A673 (cell line): ENCODE results near the gene CLEC2A. TPM values are rescaled to one million over a fixed set of nuclear protein-coding genes. Genes with fewer than 3 reads are reported as not detected.
"Not testable (repeated sequence)": the region's sequence is repeated elsewhere in the genome, so short reads cannot be mapped to it uniquely, and the experiment has no call there.

ENCODE experiments used
- BruUV-seq: library from RNA; stranded (reverse); fragments of 400-500 nt; replicated peaks from 2 replicates; lab custom pipeline; 2021; lab: Mats Ljungman, UMichigan
- CTCF ChIA-PET: fragments of 300-600 bp; sonication (Branson Sonifier 250); formaldehyde crosslinking; loops from one replicate; lab custom pipeline; 2022; ENCODE audit warnings: antibody characterized with exemption; lab: Charles Lee
- POLR2A ChIA-PET: fragments of 300-600 bp; sonication (Branson Sonifier 250); formaldehyde crosslinking; loops from one replicate; lab custom pipeline; 2022; ENCODE audit warnings: antibody characterized with exemption; ENCODE audit not compliant: low non-redundant PET; lab: Charles Lee
- DNase-seq: peaks from one replicate; pipeline ENCODE4 v3.0.0-alpha.2; 2015; ENCODE audit warnings: low spot score
- H3K27ac ChIP-seq: fragments of 200-600 bp; sonication (generic); 2 replicates; pipeline ENCODE4 v1.5.1; 2016; ENCODE audit warnings: mixed run types, low read depth, mild to moderate bottlenecking, mixed read lengths, antibody characterized with exemption, low read length; ENCODE audit not compliant: poor library complexity, severe bottlenecking
- H3K27me3 ChIP-seq: fragments of 200-600 bp; sonication (generic); replicated peaks from 2 replicates; pipeline ENCODE4 v1.6.1; 2017; ENCODE audit warnings: mixed run types, low read depth, mild to moderate bottlenecking, mixed read lengths, antibody characterized with exemption, low read length; ENCODE audit not compliant: insufficient read depth, poor library complexity
- H3K36me3 ChIP-seq: fragments of 200-600 bp; sonication (generic); 2 replicates; pipeline ENCODE4 v1.6.1; 2016; ENCODE audit warnings: mixed run types, mild to moderate bottlenecking, mixed read lengths, antibody characterized with exemption, low read length; ENCODE audit not compliant: insufficient read depth, poor library complexity, severe bottlenecking
- H3K4me1 ChIP-seq: fragments of 200-600 bp; sonication (generic); 2 replicates; pipeline ENCODE4 v1.6.1; 2017; ENCODE audit warnings: mixed run types, mild to moderate bottlenecking, mixed read lengths, antibody characterized with exemption, low read length; ENCODE audit not compliant: insufficient read depth, poor library complexity, severe bottlenecking
- H3K4me3 ChIP-seq: fragments of 200-600 bp; sonication (generic); 2 replicates; pipeline ENCODE4 v1.5.1; 2016; ENCODE audit warnings: low read depth, mixed run types, mild to moderate bottlenecking, mixed read lengths, low read length; ENCODE audit not compliant: poor library complexity, severe bottlenecking
- H3K9me3 ChIP-seq: fragments of 200-600 bp; sonication (generic); 2 replicates; pipeline ENCODE4 v1.6.1; 2016; ENCODE audit warnings: mixed run types, low read depth, mild to moderate bottlenecking, mixed read lengths, antibody characterized with exemption, low read length; ENCODE audit not compliant: poor library complexity, severe bottlenecking
- EZH2 ChIP-seq: fragments of 200-600 bp; sonication (generic); IDR thresholded peaks from 2 replicates; pipeline ENCODE4 v1.6.1; 2017; ENCODE audit warnings: borderline replicate concordance, low read depth, mild to moderate bottlenecking, mixed read lengths, antibody characterized with exemption, low read length; ENCODE audit not compliant: poor library complexity, severe bottlenecking
- intact Hi-C: fragments of 100-400 bp; cut with micrococcal nuclease; formaldehyde crosslinking; loops from one replicate; pipeline ENCODE4 v1.10.0; 2022; ENCODE audit not compliant: unreplicated experiment
- total RNA-seq: library from RNA; stranded (reverse); gene quantifications from 2 replicates; pipeline ENCODE4 v1.2.3, GENCODE V29; 2021
- TF ChIP-seq, protein P1 (sequence below): fragments of 300-800, 200-600 bp; sonication (generic); conservative IDR thresholded peaks from 2 replicates; pipeline ENCODE4 v1.5.1; 2017; ENCODE audit warnings: low read depth, mild to moderate bottlenecking, antibody characterized with exemption, low read length, moderate library complexity, mixed read lengths

Gene CLEC2A
- total RNA-seq, 1 experiment from 2014 or later = not detected

DNA sequence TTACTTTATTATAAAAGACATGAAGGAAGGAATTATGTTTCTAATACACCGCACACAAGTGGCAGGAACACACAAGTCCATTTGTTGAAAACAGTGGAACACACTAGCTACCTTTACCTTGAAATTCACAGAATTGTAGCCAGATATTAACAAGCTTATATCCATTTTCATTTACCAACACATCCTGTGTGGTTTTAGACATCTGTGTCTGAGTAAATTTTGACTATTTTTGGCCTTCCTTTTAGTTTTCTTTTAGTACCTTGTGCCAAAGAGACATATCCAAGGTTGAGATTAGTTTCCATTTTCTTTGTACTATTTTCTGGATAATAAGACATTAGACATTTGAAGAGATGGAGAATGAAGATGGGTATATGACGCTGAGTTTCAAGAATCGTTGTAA is 50.9 kb downstream of the CLEC2A start, which contains the start of gene KLRF2:
KLRF2 (plus strand) TSS at position 244 of the 400 bp plus-strand sequence; CDS start at position 351, 107 bp downstream.
- BruUV-seq = no TSS peak
- Histone ChIP-seq H3K36me3 (no peaks in the 10 kb centered on the region), H3K9me3 (no peaks in the 10 kb centered on the region), H3K4me1 (no peaks in the 10 kb centered on the region), H3K27me3 (no peaks in the 10 kb centered on the region), H3K4me3 (no peak within 1 kb of the TSS), H3K27ac (no peak within 1 kb of the TSS)
- TF ChIP-seq EZH2 = no peak
- TF ChIP-seq, protein P1, sequence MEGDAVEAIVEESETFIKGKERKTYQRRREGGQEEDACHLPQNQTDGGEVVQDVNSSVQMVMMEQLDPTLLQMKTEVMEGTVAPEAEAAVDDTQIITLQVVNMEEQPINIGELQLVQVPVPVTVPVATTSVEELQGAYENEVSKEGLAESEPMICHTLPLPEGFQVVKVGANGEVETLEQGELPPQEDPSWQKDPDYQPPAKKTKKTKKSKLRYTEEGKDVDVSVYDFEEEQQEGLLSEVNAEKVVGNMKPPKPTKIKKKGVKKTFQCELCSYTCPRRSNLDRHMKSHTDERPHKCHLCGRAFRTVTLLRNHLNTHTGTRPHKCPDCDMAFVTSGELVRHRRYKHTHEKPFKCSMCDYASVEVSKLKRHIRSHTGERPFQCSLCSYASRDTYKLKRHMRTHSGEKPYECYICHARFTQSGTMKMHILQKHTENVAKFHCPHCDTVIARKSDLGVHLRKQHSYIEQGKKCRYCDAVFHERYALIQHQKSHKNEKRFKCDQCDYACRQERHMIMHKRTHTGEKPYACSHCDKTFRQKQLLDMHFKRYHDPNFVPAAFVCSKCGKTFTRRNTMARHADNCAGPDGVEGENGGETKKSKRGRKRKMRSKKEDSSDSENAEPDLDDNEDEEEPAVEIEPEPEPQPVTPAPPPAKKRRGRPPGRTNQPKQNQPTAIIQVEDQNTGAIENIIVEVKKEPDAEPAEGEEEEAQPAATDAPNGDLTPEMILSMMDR = no peak
- intact Hi-C loops = no loop called here
- no peak for DNase-seq
- ChIA-PET CTCF (no interaction called here), POLR2A (no interaction called here)

GRCh38 chr12:9880532-9881078 is 51.6 kb downstream of the CLEC2A start:
- POLR2A ChIA-PET = no interaction called here
- no peak for DNase-seq

GRCh38 chr12:9876120-9876519 is 56.0 kb downstream of the CLEC2A start:
- BruUV-seq, CTCF ChIA-PET, POLR2A ChIA-PET: not testable (repeated sequence)

More at GRCh38 chr12:9880532-9881078, 51.6 kb downstream of the CLEC2A start:
- no TSS peak for BruUV-seq
- Histone ChIP-seq H3K27ac (no peak overlapping the region), H3K27me3 (no peaks in the 10 kb centered on the region), H3K9me3 (no peaks in the 10 kb centered on the region), H3K36me3 (no peaks in the 10 kb centered on the region), H3K4me1 (no peaks in the 10 kb centered on the region), H3K4me3 (no peak overlapping the region)
- TF ChIP-seq, protein P1 = no peak
- TF ChIP-seq EZH2 = no peak
- intact Hi-C loops = no loop called here
- CTCF ChIA-PET = no interaction called here

GRCh38 chr12:9872742-9873141 is 59.4 kb downstream of the CLEC2A start:
- Histone ChIP-seq H3K4me3 (no peak overlapping the region), H3K9me3 (no peaks in the 10 kb centered on the region), H3K4me1 (peaks cover 4% of the 10 kb centered on the region), H3K27me3 (no peaks in the 10 kb centered on the region), H3K27ac (no peak overlapping the region), H3K36me3 (no peaks in the 10 kb centered on the region)
- intact Hi-C loops = no loop called here
- DNase-seq = no peak
- BruUV-seq = no TSS peak
- POLR2A ChIA-PET = no interaction called here
- CTCF ChIA-PET = no interaction called here
- TF ChIP-seq, protein P1 = no peak
- TF ChIP-seq EZH2 = no peak

More at GRCh38 chr12:9876120-9876519, 56.0 kb downstream of the CLEC2A start:
- intact Hi-C loops, H3K36me3 ChIP-seq, H3K9me3 ChIP-seq, H3K4me1 ChIP-seq, H3K4me3 ChIP-seq, H3K27me3 ChIP-seq, H3K27ac ChIP-seq, DNase-seq: not testable (repeated sequence)
